Osteocyte (in vitro differentiated cells): Measurements from ENCODE around the gene INO80D. TPM values are rescaled to one million over a fixed set of nuclear protein-coding genes. Genes with fewer than 3 reads are reported as not detected.

Experiments used
- DNase-seq: peaks from one replicate; pipeline ENCODE4 v3.0.0; 2021; ENCODE audit warnings: mixed read lengths; ENCODE audit not compliant: unreplicated experiment; ENCODE audit errors: extremely low spot score
- H3K27ac Mint-ChIP-seq: one replicate; pipeline ENCODE4 v1.8.0; 2021; ENCODE audit warnings: mild to moderate bottlenecking, mixed read lengths; ENCODE audit not compliant: unreplicated experiment
- H3K27me3 Mint-ChIP-seq: one replicate; pipeline ENCODE4 v1.8.0; 2021; ENCODE audit warnings: mixed read lengths; ENCODE audit not compliant: unreplicated experiment
- H3K36me3 Mint-ChIP-seq: one replicate; pipeline ENCODE4 v1.8.0; 2021; ENCODE audit warnings: mixed read lengths; ENCODE audit not compliant: unreplicated experiment
- H3K4me1 Mint-ChIP-seq: one replicate; pipeline ENCODE4 v1.8.0; 2021; ENCODE audit warnings: mixed read lengths; ENCODE audit not compliant: unreplicated experiment
- H3K4me3 Mint-ChIP-seq: one replicate; pipeline ENCODE4 v1.8.0; 2021; ENCODE audit warnings: mild to moderate bottlenecking, moderate library complexity, mixed read lengths; ENCODE audit not compliant: unreplicated experiment
- H3K9me3 Mint-ChIP-seq: one replicate; pipeline ENCODE4 v1.8.0; 2021; ENCODE audit warnings: mixed read lengths; ENCODE audit not compliant: unreplicated experiment
- CTCF ChIP-seq: fragments of 200-600 bp; sonication (generic); IDR thresholded peaks from 2 replicates; pipeline ENCODE4 v1.5.0; 2021; ENCODE audit warnings: antibody characterized with exemption, mild to moderate bottlenecking, moderate library complexity
- total RNA-seq: library from RNA; stranded (reverse); gene quantifications from 2 replicates; pipeline ENCODE4 v1.2.1, GENCODE V29; 2021

Gene INO80D
- total RNA-seq, 1 donor from 2014 or later: 18.9 TPM

DNA sequence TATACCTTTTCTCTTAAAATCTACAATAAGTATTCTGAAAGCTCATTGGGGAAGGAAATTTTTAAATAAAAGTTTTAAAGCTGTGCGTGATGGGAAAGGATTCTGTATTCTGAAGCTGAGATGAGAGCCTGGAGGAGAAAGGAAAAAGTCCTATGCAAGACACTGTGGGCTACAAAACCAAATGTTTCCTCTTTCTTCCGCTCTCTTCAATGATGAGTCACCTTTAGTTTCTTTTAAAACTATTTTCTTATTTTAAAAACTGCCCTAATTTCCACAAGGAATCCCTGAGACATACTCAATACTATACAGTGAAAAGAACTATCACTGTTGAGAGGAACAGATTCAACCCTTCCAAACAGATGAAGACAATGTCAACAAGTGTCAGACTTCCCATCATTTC is 87.4 kb downstream of the INO80D start:
- DNase-seq: no peak
- Mint-ChIP-seq H3K4me3 (no peak overlapping the region), H3K27ac (no peak overlapping the region), H3K27me3 (no peaks in the 10 kb centered on the region), H3K9me3 (no peaks in the 10 kb centered on the region), H3K36me3 (peaks cover 21% of the 10 kb centered on the region), H3K4me1 (peaks cover 8% of the 10 kb centered on the region)
- TF ChIP-seq CTCF: no peak

GRCh38 chr2:205996161-205996560 is 89.8 kb downstream of the INO80D start:
- TF ChIP-seq CTCF: no peak
- no peaks in the 10 kb centered on the region for H3K27me3 Mint-ChIP-seq
- peaks cover 6% of the 10 kb centered on the region for H3K4me1 Mint-ChIP-seq
- H3K4me3 Mint-ChIP-seq: no peak overlapping the region
- peaks cover 21% of the 10 kb centered on the region for H3K36me3 Mint-ChIP-seq
- DNase-seq: no peak
- H3K27ac Mint-ChIP-seq: no peak overlapping the region
- H3K9me3 Mint-ChIP-seq: no peaks in the 10 kb centered on the region

DNA sequence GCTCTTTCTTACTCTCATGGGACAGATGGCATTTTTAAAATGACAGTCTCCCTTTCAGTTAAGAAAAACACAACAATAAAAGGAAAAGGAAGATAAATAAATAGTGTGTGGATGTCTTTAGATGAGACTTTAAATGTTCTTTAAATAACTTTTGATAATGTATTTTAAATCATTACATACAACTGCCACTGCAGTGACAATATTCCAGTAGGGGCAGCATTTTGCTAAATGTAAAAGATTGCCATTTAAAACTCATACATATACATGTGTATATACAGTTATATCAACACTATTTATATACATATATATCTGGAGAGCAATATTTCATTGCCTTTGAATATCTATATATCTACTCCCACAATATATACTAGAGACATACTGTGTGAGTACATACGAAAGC is 90.7 kb downstream of the INO80D start:
- Mint-ChIP-seq H3K36me3 (peaks cover 21% of the 10 kb centered on the region), H3K27me3 (no peaks in the 10 kb centered on the region), H3K9me3 (no peaks in the 10 kb centered on the region), H3K27ac (no peak overlapping the region), H3K4me1 (peaks cover 6% of the 10 kb centered on the region), H3K4me3 (no peak overlapping the region)
- TF ChIP-seq CTCF: peak; percentile 35
- no peak for DNase-seq

GRCh38 chr2:205994344-205994743 is 91.6 kb downstream of the INO80D start:
- TF ChIP-seq CTCF: no peak
- Mint-ChIP-seq H3K27me3 (no peaks in the 10 kb centered on the region), H3K4me1 (peaks cover 6% of the 10 kb centered on the region), H3K27ac (no peak overlapping the region), H3K36me3 (peaks cover 24% of the 10 kb centered on the region), H3K9me3 (no peaks in the 10 kb centered on the region), H3K4me3 (no peak overlapping the region)
- DNase-seq: no peak

DNA sequence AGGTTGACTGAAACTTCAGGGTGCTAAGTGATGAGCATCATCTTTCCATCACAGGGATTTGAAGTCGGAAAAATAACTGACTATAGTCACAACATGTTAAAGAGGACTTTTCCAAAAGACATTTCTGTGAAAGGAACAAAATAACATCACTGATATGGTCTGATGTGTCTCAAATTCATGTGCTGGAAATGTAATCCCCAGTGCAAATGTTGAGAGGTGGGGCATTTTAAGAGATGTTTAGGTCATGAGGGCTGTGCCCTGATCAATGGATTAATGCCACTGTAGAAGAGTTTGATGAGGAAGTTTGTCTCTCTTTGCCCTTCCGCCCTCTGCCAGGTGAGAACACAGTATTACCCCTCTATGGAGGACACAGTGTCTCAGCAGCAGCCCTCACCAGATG is 95.9 kb downstream of the INO80D start:
- no peak for DNase-seq
- Mint-ChIP-seq H3K36me3 (peaks cover 13% of the 10 kb centered on the region), H3K27ac (no peak overlapping the region), H3K4me3 (no peak overlapping the region), H3K27me3 (no peaks in the 10 kb centered on the region), H3K9me3 (no peaks in the 10 kb centered on the region), H3K4me1 (peaks cover under 1% of the 10 kb centered on the region)
- no peak for TF ChIP-seq CTCF
